GM21367 (cell line): ENCODE measurements around the gene FOXL1.

Experiments used
- ATAC-seq: cut with Tn5 transposase; IDR thresholded peaks from one replicate; pipeline ENCODE4 v1.9.1; 2021; ENCODE audit not compliant: unreplicated experiment

FOXL1 gene

GRCh38 chr16:86578061-86578599, at the start of gene FOXL1:
TSS of gene FOXL1 (plus strand) at chr16:86578549. CDS start at chr16:86578724, 175 bp downstream.
- ATAC-seq: no peak

GRCh38 chr16:86529160-86529559, 49.2 kb upstream of the FOXL1 start:
- ATAC-seq: no peak

GRCh38 chr16:86530251-86531190, 47.8 kb upstream of the FOXL1 start:
- ATAC-seq: no peak

- no peak for ATAC-seq
Observed at GRCh38 chr16:86531191-86531545, 47.2 kb upstream of the FOXL1 start.

- ATAC-seq: no peak
Observed at GRCh38 chr16:86531641-86532525, 46.5 kb upstream of the FOXL1 start.

- no peak for ATAC-seq
Observed at GRCh38 chr16:86532526-86532815, 45.9 kb upstream of the FOXL1 start.

GRCh38 chr16:86533076-86533475, 45.3 kb upstream of the FOXL1 start:
- no peak for ATAC-seq

GRCh38 chr16:86533767-86534351, 44.5 kb upstream of the FOXL1 start:
- ATAC-seq: no peak

GRCh38 chr16:86534779-86535615, 43.4 kb upstream of the FOXL1 start:
- no peak for ATAC-seq

GRCh38 chr16:86536621-86537020, 41.7 kb upstream of the FOXL1 start:
- no peak for ATAC-seq

GRCh38 chr16:86537486-86537885, 40.9 kb upstream of the FOXL1 start:
- ATAC-seq: no peak

- no peak for ATAC-seq
Observed at GRCh38 chr16:86538196-86538780, 40.1 kb upstream of the FOXL1 start.

- ATAC-seq: no peak
Observed at GRCh38 chr16:86540894-86541293, 37.5 kb upstream of the FOXL1 start.

GRCh38 chr16:86541560-86541959, 36.8 kb upstream of the FOXL1 start:
- no peak for ATAC-seq

GRCh38 chr16:86542756-86543750, 35.3 kb upstream of the FOXL1 start:
- no peak for ATAC-seq

- no peak for ATAC-seq
Observed at GRCh38 chr16:86545481-86545880, 32.9 kb upstream of the FOXL1 start.

GRCh38 chr16:86545954-86546637, 32.3 kb upstream of the FOXL1 start:
- no peak for ATAC-seq

GRCh38 chr16:86546638-86547013, 31.7 kb upstream of the FOXL1 start:
- no peak for ATAC-seq
